Measurements from ENCODE around the gene MAP1LC3A.

MAP1LC3A gene

GRCh38 chr20:34549291-34549928 is 9.1 kb upstream of the MAP1LC3A start:
- DNase-seq (ENCODE audit: low spot score) = no peak

DNA sequence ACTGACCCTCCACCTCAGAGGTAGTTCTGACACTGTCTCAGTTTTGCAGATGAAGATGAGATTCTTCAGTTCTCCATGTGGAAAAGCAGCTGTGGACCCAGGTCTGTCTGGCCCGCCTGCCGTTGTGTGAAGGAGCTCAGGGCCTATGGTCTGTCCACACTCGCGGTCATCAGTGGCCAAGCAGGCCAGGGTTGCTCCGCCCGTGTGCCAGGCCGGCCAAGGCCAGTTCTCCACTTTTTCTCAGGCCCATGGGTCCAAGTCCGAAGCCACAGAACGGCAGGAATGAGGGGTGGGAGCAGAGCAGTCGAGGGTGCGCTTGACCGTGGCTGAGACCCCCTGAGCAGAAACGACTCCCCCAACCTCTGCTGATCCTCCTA is 8.6 kb upstream of the MAP1LC3A start:
- no peak for DNase-seq (ENCODE audit: low spot score)

DNA sequence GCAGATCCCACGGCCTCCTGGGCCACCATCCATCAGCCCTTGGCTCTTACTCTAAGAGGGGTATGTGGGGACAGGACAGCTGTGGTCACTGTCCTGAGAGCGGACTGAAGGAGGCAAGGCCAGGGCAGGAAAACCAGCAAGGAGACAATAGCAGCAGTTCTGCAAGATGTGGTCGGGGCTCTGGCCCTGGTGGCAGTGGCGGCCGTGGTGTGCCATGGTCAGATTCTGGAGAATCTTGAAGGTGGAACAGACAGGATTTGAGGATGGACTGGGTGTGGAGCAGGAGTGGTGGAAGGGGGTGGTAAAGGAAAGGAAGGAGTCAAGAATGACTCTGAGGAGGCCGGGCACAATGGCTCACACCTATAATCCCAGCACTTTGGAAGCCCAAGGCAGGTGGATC is 5.9 kb upstream of the MAP1LC3A start:
- DNase-seq (ENCODE audit: low spot score) = no peak

DNA sequence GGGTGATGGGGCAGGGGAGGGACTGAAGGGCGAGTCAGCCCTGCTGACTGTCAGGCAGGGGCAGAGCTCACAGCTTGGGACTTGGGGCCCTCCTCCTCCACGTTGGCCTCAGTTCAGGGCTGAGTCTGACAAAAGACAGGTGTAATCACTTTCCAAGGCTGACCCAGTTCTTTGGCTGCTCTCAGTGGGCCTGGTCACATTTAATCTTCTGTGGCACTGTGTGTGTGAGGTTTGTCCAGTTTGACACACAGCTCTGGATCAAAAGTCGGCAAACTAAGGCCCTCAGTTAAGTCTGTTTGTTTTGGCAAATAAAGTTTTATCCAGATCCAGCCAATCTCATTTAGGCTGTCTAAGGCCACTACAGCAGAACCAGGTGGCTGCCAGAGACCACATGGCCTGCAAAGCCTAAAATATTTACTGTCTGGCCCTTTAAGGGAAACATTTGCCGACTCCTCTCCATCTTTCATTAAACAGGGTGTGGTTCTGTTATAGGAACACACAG is 5.1 kb upstream of the MAP1LC3A start:
- no peak for DNase-seq (ENCODE audit: low spot score)

GRCh38 chr20:34557936-34558319 is 590 bp upstream of the MAP1LC3A start:
- no peak for DNase-seq (ENCODE audit: low spot score)

GRCh38 chr20:34559311-34560140 is 1.0 kb downstream of the MAP1LC3A start:
- no peak for DNase-seq (ENCODE audit: low spot score)

DNA sequence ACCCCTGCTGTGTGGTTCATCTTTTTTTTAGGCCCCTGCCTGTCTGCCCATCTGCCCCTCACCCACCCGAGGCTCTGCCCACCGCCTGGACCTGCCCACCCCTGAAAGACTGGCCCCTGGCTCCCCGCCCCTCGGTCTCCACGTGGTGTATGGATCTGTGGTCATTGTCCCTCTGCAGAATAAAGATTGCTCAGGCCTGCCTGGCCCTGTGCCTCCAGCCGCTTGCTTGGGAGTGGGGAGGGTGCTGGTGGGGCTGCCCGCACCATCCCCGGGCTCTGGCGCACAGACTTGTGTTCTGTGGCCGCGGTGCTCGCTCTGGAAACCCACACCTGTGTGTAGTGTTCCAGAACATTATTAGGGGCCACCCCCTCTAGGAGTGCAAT is 1.6 kb downstream of the MAP1LC3A start:
- no peak for DNase-seq (ENCODE audit: low spot score)

- DNase-seq (ENCODE audit: low spot score) = no peak
These were observed 2.1 kb downstream of the MAP1LC3A start for GRCh38 chr20:34560614-34561013.

DNA sequence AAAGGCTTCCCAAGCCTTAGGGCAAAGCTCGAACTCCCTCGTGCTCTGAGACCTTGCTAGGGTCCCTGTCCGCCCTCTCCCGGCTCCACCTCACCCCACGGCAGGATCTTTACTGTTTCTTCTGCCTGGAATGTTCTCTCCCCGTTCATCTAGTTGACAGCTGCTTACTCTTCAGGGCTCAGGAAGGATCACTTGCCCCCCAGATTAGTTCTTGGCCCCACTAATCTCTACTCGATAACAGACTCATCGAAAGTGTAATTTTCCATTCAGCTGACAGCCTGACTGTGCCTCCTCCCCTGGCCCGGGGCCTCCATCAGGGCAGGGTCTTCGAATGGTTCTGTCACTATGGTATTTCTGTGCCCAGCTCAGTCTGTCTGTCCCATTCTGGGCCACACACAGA is 3.1 kb downstream of the MAP1LC3A start:
- no peak for DNase-seq (ENCODE audit: low spot score)

DNA sequence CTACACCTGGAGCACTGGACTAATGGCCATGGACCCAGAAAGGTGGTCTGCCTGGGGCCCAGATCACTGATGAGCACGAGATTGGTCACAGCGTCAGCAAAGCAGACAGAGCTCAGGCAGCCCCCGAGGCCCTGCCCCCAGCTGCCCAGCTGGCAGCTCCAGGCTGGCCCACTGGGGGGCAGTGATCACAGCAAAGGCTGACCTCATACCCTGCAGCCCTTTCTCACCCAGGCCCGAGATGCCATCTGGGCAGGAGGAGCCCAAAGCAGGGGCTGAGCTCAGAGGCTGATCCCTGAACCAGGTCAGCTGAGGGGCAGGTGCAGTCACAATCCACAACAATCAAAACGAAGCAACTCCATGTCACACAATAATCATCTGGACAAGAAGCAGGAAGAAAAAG is 4.1 kb downstream of the MAP1LC3A start:
- no peak for DNase-seq (ENCODE audit: low spot score)

DNA sequence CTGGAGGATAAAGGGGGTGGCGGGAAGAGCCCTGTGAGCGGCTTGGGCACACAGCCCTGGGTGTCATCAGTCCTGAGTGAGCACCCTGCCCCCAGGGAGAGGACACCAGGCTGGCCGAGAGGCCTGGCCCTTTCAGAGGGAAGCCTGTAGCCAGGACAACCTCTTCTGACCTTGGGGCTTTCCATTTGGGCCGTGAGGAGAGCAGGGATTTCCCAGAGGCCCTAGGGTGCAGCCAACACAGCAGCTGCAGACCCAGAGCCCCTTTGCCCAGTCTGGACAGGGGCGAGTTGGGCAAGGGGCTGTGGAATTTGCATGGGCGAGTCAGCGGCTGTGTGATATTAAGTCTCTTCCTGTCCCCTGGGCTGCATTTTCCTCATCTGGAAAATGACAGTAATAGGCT is 6.3 kb downstream of the MAP1LC3A start:
- DNase-seq (ENCODE audit: low spot score) = no peak

GRCh38 chr20:34566978-34567891 is 8.7 kb downstream of the MAP1LC3A start:
- no peak for DNase-seq (ENCODE audit: low spot score)

- no peak for DNase-seq (ENCODE audit: low spot score)
These were observed 9.7 kb downstream of the MAP1LC3A start for GRCh38 chr20:34567892-34568865.

DNA sequence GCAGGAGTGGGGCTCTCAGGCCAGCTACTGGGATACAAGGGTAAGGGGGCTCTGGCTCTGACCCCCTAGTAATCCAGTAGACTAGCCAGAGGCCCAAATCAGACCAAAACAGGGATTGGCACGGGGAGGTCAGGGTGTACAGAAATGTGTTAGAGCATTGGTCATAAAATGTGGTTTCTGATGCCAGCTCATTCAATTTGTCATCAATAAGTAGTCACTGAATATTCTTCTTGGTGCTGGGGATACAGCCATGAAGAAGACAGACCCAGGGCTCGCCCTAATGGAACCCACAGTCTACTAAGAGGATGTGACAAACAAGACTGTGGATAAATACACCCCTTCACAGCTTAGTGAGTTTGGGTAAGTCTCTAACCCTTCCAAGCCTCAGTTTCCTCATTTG is 11.1 kb downstream of the MAP1LC3A start:
- DNase-seq (ENCODE audit: low spot score) = no peak

DNA sequence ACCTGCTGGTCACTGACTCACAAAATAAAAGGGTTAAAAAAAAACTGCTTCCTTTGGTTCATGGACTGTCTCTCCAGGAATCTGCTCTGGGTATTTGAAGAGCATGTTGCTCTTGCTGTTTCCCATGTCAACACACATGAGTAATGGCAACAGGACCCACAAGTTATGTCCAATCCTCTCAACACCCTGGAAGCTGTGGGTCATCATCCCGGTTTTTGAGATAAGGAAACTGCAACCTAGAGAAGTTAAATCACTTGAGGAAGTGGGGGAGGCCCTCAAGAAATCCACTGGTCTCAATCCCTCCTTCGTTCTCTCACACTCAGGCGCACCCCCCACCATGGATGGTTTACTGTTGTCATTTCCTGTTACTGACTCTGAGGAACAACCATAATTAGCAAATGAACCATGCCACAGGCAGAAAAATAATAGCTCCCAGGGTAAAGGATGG is 12.4 kb downstream of the MAP1LC3A start:
- no peak for DNase-seq (ENCODE audit: low spot score)

DNA sequence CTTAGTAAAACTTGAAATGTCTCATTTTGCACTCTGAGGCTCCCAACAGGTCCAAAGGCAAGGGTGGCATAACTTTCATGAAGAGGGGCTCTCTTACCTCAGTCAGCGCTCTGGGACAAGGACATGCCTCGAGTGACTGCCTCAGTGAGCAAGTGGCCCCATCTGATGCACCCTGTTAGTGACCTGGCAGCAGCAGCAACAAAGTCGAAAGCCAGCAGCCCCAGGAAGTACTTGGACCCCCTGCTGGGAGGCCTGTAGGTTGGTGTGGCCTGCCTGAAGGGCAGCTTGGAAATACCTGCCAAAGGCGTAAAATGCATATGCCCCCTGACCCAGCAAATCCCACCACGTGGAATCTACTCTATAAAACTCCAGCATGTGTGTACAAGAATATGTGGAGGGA is 13.2 kb downstream of the MAP1LC3A start:
- DNase-seq (ENCODE audit: low spot score) = no peak

DNA sequence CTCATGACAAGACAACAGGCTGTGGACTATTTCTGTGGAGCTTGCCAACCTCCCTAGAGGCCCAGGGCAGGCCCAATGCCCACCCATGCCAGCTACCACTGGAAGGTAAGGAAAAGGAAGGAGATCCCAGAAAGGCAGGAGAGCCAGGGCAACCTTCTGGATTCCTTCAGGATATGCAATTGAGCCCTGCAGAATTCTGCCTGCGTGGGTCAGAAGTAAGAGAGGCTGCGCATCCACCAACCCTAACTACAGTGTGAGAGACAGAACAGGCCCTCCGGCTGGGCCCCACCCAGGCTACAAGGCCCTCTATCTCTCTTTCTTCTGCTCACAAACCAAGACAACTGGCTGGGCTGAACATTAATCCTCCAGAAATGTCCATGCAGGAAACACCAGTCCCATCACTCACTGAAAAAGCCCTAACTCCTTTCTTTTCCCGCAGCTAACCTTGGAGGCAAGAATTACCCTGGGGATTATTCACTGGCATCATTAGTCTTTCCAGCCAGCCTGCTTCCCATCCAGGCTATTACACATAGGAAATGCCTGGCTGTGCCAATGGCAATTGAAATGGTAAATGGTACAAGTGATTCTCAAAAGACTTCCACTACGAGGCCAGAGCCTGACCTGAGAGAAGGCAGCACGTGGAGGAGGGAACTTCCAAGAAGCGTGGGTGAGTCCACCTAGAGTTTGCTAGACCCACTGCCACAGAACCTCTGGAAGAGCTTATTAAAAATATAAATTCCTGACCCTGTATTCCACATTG is 15.2 kb downstream of the MAP1LC3A start:
- no peak for DNase-seq (ENCODE audit: low spot score)

DNA sequence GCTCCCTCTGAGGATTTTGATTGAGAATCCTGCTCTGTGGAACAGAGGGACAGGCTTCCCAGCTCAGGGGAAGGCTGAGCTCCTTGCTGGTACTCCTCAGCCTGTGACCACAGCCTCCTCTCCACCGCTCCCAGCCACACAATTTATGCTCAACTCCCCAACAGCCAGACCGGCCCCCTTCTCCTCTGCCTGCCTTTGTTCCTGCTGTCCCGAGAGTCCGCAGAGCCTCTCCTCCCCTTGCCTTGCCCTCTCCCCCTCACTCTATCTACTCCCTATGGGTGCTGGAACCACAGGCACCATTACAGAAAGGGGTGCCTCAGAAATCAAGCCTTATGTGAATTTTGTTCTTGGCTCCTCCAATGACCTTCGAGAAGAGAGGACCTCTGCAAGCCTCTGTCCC is 15.9 kb downstream of the MAP1LC3A start:
- no peak for DNase-seq (ENCODE audit: low spot score)

DNA sequence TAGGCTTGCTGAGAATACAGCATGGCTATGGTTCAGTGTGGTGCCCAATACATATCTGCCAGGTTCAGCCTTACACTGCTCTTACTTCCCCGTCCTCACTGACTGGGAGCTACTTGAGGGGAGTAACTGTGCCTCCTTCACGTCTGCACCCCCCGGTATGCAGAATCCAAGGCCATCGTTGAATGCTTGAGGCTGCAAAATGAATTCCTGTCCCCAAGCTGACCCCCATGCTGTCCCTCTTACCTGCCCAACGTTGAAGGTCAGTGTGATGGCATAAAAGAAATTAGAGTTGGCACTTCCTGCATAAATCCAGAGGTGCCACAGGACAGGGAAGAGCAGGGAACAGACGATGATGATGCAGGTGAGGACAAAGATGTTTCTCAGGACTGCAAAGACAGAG is 16.3 kb downstream of the MAP1LC3A start:
- DNase-seq (ENCODE audit: low spot score) = no peak

DNA sequence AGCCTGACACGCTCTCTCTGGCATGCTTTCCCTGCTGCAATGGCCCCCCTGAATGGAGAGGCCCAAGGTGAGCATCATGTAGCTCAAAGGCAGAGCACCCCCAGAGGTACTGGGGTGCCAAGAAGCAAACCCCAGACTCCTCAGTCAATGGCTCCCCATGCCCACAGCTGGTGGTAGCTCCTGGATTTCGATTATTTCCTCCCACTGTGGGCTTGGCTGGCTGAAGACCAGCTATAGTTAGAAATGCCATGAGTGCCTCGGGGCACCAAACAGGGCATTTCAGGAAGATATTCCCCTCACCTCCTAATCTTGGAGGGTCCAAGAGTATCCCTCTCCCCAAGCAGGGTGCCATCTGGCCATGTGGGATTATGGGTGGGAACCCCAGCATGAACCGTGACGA is 16.8 kb downstream of the MAP1LC3A start:
- no peak for DNase-seq (ENCODE audit: low spot score)

DNA sequence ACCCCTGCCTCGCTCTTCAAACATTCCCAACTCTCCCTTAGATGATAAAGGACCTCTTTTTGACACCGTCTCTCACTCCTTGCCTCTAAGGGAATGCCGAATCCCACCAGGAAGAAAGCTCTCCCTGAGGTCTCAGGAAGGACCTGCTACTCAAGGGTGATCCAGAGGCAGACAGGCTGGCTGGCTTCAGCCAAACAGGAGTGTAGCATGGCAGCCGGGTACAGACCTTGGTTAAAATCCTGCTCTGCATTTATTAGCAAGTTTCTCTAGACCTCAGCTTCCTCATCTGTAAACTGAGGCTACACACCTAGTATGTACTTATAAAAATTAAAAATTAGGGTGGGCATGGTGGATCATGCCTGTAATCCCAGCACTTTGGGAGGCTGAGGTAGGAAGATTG is 17.2 kb downstream of the MAP1LC3A start:
- DNase-seq (ENCODE audit: low spot score) = no peak

All from germinal center (tissue), 1 donor.